Prostate gland (tissue), 2 donors: ENCODE measurements around the gene SKOR1. TPM values are rescaled to one million over a fixed set of nuclear protein-coding genes. Genes with fewer than 3 reads are reported as not detected.

Source experiments
- DNase-seq: peaks from one replicate; pipeline ENCODE4 v3.0.0-alpha.2; 2019; ENCODE audit warnings: low spot score
- H3K27ac ChIP-seq, 2 donors: fragments of 200-600 bp; sonication (generic); 2 replicates each; pipeline ENCODE4 v1.5.1; 2017 to 2019
- H3K27me3 ChIP-seq: fragments of 200-600 bp; sonication (generic); replicated peaks from 2 replicates; pipeline ENCODE4 v1.5.1; 2019; ENCODE audit not compliant: insufficient read depth
- H3K36me3 ChIP-seq, 2 donors: fragments of 200-600 bp; sonication (generic); 1 replicate in 1 of 2; 2 replicates in 1 of 2; pipeline versions ENCODE4 v1.5.1 to v1.8.1; 2017 to 2019
- H3K4me1 ChIP-seq: fragments of 200-600 bp; sonication (generic); replicated peaks from 2 replicates; pipeline ENCODE4 v1.5.1; 2019
- H3K4me3 ChIP-seq, 2 donors: fragments of 200-600 bp; sonication (generic); 2 replicates each; pipeline ENCODE4 v1.5.1; 2017 to 2019
- H3K9me3 ChIP-seq: fragments of 200-600 bp; sonication (generic); 2 replicates; pipeline ENCODE4 v1.5.1; 2017
- POLR2A ChIP-seq: fragments of 450-650 bp; IDR thresholded peaks from one replicate; pipeline ENCODE4 v1.6.1; 2016; ENCODE audit warnings: antibody characterized with exemption, mild to moderate bottlenecking
- POLR2AphosphoS5 ChIP-seq: sonication (generic); formaldehyde crosslinking; IDR thresholded peaks from one replicate; pipeline ENCODE4 v1.6.1; 2017; ENCODE audit warnings: antibody characterized with exemption
- WGBS: methylation state at CpG from one replicate; pipeline ENCODE4 v1.1.5; 2018; 5-methylcytosine and 5-hydroxymethylcytosine counted together
- intact Hi-C: fragments of 100-400 bp; cut with DNase I; formaldehyde crosslinking; loops from one replicate; pipeline ENCODE4 v1.14.2; 2022
- total RNA-seq, 2 donors: library from RNA; depleted of rRNA; stranded (reverse); fragments of >200 nt; gene quantifications; one replicate each; pipeline ENCODE4 v1.1.0, GENCODE V29; 2016
- TF ChIP-seq, protein P1 (sequence below), 4 experiments: fragments of 200-600 bp in 2 of 4; fragments of 450-650 bp in 2 of 4; sonication (generic) in 2 of 4; IDR thresholded peaks; 1 replicate in 3 of 4; 2 replicates in 1 of 4; pipeline ENCODE4 v1.5.1; 2016 to 2019; ENCODE audit warnings: antibody characterized with exemption in 4 of 4, mild to moderate bottlenecking in 2 of 4, moderate library complexity in 2 of 4

The SKOR1 gene
- total RNA-seq, 2 donors from 2014 or later, result 0.59 to 1.7 TPM

GRCh38 chr15:67783303-67783702 is 42.0 kb upstream of the SKOR1 start:
- intact Hi-C loops, result no loop called here
- Histone ChIP-seq H3K9me3 (no peaks in the 10 kb centered on the region), H3K27ac (no peak overlapping the region), H3K36me3 (no peaks in the 10 kb centered on the region), H3K4me1 (no peaks in the 10 kb centered on the region), H3K4me3 (no peak overlapping the region), H3K27me3 (no peaks in the 10 kb centered on the region)
- no peak for TF ChIP-seq POLR2AphosphoS5
- TF ChIP-seq, protein P1, sequence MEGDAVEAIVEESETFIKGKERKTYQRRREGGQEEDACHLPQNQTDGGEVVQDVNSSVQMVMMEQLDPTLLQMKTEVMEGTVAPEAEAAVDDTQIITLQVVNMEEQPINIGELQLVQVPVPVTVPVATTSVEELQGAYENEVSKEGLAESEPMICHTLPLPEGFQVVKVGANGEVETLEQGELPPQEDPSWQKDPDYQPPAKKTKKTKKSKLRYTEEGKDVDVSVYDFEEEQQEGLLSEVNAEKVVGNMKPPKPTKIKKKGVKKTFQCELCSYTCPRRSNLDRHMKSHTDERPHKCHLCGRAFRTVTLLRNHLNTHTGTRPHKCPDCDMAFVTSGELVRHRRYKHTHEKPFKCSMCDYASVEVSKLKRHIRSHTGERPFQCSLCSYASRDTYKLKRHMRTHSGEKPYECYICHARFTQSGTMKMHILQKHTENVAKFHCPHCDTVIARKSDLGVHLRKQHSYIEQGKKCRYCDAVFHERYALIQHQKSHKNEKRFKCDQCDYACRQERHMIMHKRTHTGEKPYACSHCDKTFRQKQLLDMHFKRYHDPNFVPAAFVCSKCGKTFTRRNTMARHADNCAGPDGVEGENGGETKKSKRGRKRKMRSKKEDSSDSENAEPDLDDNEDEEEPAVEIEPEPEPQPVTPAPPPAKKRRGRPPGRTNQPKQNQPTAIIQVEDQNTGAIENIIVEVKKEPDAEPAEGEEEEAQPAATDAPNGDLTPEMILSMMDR (IDR thresholded peaks at IDR 0.05), result no peak
- TF ChIP-seq POLR2A, result no peak
- WGBS, result 81% methylated on average over 7 of the region's 7 CpGs
- DNase-seq, result no peak

GRCh38 chr15:67784090-67784781 is 41.1 kb upstream of the SKOR1 start:
- no peaks in the 10 kb centered on the region for H3K36me3 ChIP-seq
- WGBS, result 93% methylated on average over 4 of the region's 4 CpGs
- no peaks in the 10 kb centered on the region for H3K4me1 ChIP-seq
- no peak for DNase-seq
- no peaks in the 10 kb centered on the region for H3K9me3 ChIP-seq
- no peak overlapping the region for H3K4me3 ChIP-seq
- TF ChIP-seq, protein P1 (IDR thresholded peaks at IDR 0.05), result no peak
- TF ChIP-seq POLR2A, result no peak
- TF ChIP-seq POLR2AphosphoS5, result no peak
- H3K27me3 ChIP-seq, result no peaks in the 10 kb centered on the region
- no peak overlapping the region for H3K27ac ChIP-seq
- intact Hi-C loops, result no loop called here

- H3K9me3 ChIP-seq, result no peaks in the 10 kb centered on the region
- no peaks in the 10 kb centered on the region for H3K27me3 ChIP-seq
- H3K4me1 ChIP-seq, result no peaks in the 10 kb centered on the region
- WGBS, result 82% methylated on average over 12 of the region's 12 CpGs
- no peaks in the 10 kb centered on the region for H3K36me3 ChIP-seq
- intact Hi-C loops, result no loop called here
- no peak overlapping the region for H3K4me3 ChIP-seq
- TF ChIP-seq, protein P1 (IDR thresholded peaks at IDR 0.05), result no peak
- TF ChIP-seq POLR2A, result no peak
- no peak overlapping the region for H3K27ac ChIP-seq
- DNase-seq, result no peak
Measured at GRCh38 chr15:67784856-67785430, 40.4 kb upstream of the SKOR1 start.

DNA sequence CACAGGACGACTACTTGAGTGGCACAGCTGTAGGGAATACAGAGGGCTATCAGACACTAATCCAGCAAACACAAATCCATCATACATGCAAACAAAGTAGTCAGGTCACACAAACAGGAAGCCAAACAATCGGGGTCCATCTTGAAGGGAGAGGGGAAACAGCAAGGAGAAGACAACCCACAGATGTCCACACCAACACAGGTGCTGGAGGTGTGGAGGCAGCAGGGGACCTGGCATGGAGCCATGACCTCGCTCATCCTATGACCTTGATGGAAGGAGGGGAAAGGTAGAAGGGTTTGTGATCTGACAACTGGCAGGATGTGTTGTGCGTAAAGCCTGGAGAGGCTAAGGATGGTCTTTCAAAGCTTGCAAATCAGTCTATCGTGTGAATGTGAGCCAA is 39.9 kb upstream of the SKOR1 start:
- 84% methylated on average over 5 of the region's 5 CpGs for WGBS
- no peak for DNase-seq
- H3K4me3 ChIP-seq, result no peak overlapping the region
- no peaks in the 10 kb centered on the region for H3K9me3 ChIP-seq
- no peaks in the 10 kb centered on the region for H3K4me1 ChIP-seq
- no peak overlapping the region for H3K27ac ChIP-seq
- no peak for TF ChIP-seq POLR2AphosphoS5
- TF ChIP-seq, protein P1 (IDR thresholded peaks at IDR 0.05), result no peak
- TF ChIP-seq POLR2A, result no peak
- intact Hi-C loops, result no loop called here
- H3K36me3 ChIP-seq, result no peaks in the 10 kb centered on the region
- H3K27me3 ChIP-seq, result no peaks in the 10 kb centered on the region

DNA sequence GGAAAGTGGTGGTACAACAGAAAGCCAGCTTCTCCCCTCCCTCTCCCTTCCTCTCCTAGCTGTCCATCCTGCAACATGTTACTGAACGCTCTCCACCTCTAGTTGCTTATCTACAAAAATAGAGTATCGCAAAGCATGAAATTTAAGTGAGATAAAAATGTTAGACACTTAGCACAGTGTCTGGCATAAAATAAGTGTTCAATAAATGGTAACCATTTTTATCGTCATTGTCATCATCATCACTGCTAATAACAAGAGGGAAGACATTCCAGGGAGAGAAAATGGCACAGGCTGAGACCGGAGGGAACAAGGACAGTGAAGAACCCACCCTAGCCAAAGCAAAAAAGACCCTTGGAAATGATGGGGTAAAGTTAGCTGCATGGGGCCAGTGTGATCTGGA is 38.7 kb upstream of the SKOR1 start:
- Histone ChIP-seq H3K4me1 (no peaks in the 10 kb centered on the region), H3K36me3 (no peaks in the 10 kb centered on the region), H3K27me3 (no peaks in the 10 kb centered on the region), H3K4me3 (no peak overlapping the region), H3K9me3 (no peaks in the 10 kb centered on the region), H3K27ac (no peak overlapping the region)
- DNase-seq, result no peak
- TF ChIP-seq, protein P1 (IDR thresholded peaks at IDR 0.05), result no peak
- WGBS, result 96% methylated on average over 4 of the region's 4 CpGs
- intact Hi-C loops, result no loop called here
